GM21723 (cell line): Measurements from ENCODE around the gene RELA.

Experiments
- ATAC-seq: cut with Tn5 transposase; IDR thresholded peaks from one replicate; pipeline ENCODE4 v1.9.1; 2021; ENCODE audit warnings: mild to moderate bottlenecking, moderate library complexity; ENCODE audit not compliant: unreplicated experiment

RELA gene

GRCh38 chr11:65615229-65615949 lies 47.3 kb downstream of the RELA start, which contains the start of gene PCNX3:
PCNX3 (plus strand) TSS chr11:65615776; CDS start chr11:65616312, 536 bp downstream.
- peak; percentile 75 for ATAC-seq

- ATAC-seq: no peak
These were observed 49.4 kb downstream of the RELA start for GRCh38 chr11:65613091-65613928.

GRCh38 chr11:65612691-65613090 lies 50.0 kb downstream of the RELA start:
- no peak for ATAC-seq

- ATAC-seq: no peak
These were observed 50.7 kb downstream of the RELA start for GRCh38 chr11:65611758-65612603.

GRCh38 chr11:65611028-65611757 lies 51.5 kb downstream of the RELA start:
- ATAC-seq: no peak

- ATAC-seq: no peak
These were observed 52.3 kb downstream of the RELA start for GRCh38 chr11:65610404-65610803.

GRCh38 chr11:65609665-65610064 lies 53.1 kb downstream of the RELA start:
- no peak for ATAC-seq

GRCh38 chr11:65609229-65609628 lies 53.5 kb downstream of the RELA start:
- ATAC-seq: no peak

GRCh38 chr11:65607614-65608426 lies 54.9 kb downstream of the RELA start:
- no peak for ATAC-seq

- ATAC-seq: no peak
These were observed 55.7 kb downstream of the RELA start for GRCh38 chr11:65606876-65607613.

- no peak for ATAC-seq
These were observed 58.5 kb downstream of the RELA start for GRCh38 chr11:65604258-65604657.
